Activated naive CD4-positive, alpha-beta T cell treated with anti-CD3 and anti-CD28 coated beads, Interleukin-2, amount 50 U/mL, for 24 hours (primary cell): ENCODE measurements around the gene CNTNAP2.

ENCODE experiments used
- H3K27ac Mint-ChIP-seq: one replicate; pipeline ENCODE4 v1.8.0; 2021; ENCODE audit warnings: mild to moderate bottlenecking, mixed read lengths
- H3K27me3 Mint-ChIP-seq: one replicate; pipeline ENCODE4 v1.8.0; 2021; ENCODE audit warnings: mixed read lengths
- H3K36me3 Mint-ChIP-seq: one replicate; pipeline ENCODE4 v1.8.0; 2021; ENCODE audit warnings: mixed read lengths
- H3K4me1 Mint-ChIP-seq: one replicate; pipeline ENCODE4 v1.8.0; 2021; ENCODE audit warnings: mixed read lengths
- H3K4me3 Mint-ChIP-seq: one replicate; pipeline ENCODE4 v1.8.0; 2021; ENCODE audit warnings: mild to moderate bottlenecking, mixed read lengths
- H3K9me3 Mint-ChIP-seq: one replicate; pipeline ENCODE4 v1.8.0; 2021; ENCODE audit warnings: mixed read lengths

CNTNAP2 gene

GRCh38 chr7:147525325-147525724 is 1408.7 kb downstream of the CNTNAP2 start:
- H3K4me3 Mint-ChIP-seq, result no peak overlapping the region
- no peak overlapping the region for H3K27ac Mint-ChIP-seq
- no peaks in the 10 kb centered on the region for H3K4me1 Mint-ChIP-seq
- no peaks in the 10 kb centered on the region for H3K36me3 Mint-ChIP-seq
- H3K9me3 Mint-ChIP-seq, result no peaks in the 10 kb centered on the region
- H3K27me3 Mint-ChIP-seq, result no peaks in the 10 kb centered on the region

- H3K4me3 Mint-ChIP-seq, result no peak overlapping the region
- H3K9me3 Mint-ChIP-seq, result peaks cover 6% of the 10 kb centered on the region
- no peaks in the 10 kb centered on the region for H3K4me1 Mint-ChIP-seq
- H3K27ac Mint-ChIP-seq, result no peak overlapping the region
- no peaks in the 10 kb centered on the region for H3K27me3 Mint-ChIP-seq
- no peaks in the 10 kb centered on the region for H3K36me3 Mint-ChIP-seq
These were observed 1419.1 kb downstream of the CNTNAP2 start for GRCh38 chr7:147535701-147536111.

- no peaks in the 10 kb centered on the region for H3K4me1 Mint-ChIP-seq
- no peak overlapping the region for H3K27ac Mint-ChIP-seq
- H3K4me3 Mint-ChIP-seq, result no peak overlapping the region
- peaks cover 21% of the 10 kb centered on the region for H3K9me3 Mint-ChIP-seq
- no peaks in the 10 kb centered on the region for H3K36me3 Mint-ChIP-seq
- H3K27me3 Mint-ChIP-seq, result no peaks in the 10 kb centered on the region
These were observed 1423.1 kb downstream of the CNTNAP2 start for GRCh38 chr7:147539685-147540084.

- H3K4me1 Mint-ChIP-seq, result no peaks in the 10 kb centered on the region
- H3K36me3 Mint-ChIP-seq, result no peaks in the 10 kb centered on the region
- H3K9me3 Mint-ChIP-seq, result peaks cover 22% of the 10 kb centered on the region
These were observed 1424.1 kb downstream of the CNTNAP2 start for GRCh38 chr7:147540743-147541142.

GRCh38 chr7:147541261-147541660 is 1424.7 kb downstream of the CNTNAP2 start:
- Mint-ChIP-seq H3K9me3 (peaks cover 24% of the 10 kb centered on the region), H3K27me3 (no peaks in the 10 kb centered on the region), H3K36me3 (no peaks in the 10 kb centered on the region), H3K27ac (no peak overlapping the region), H3K4me1 (no peaks in the 10 kb centered on the region), H3K4me3 (no peak overlapping the region)

More at GRCh38 chr7:147540743-147541142, 1424.1 kb downstream of the CNTNAP2 start:
- H3K27ac Mint-ChIP-seq, result no peak overlapping the region
- H3K27me3 Mint-ChIP-seq, result no peaks in the 10 kb centered on the region
- no peak overlapping the region for H3K4me3 Mint-ChIP-seq

GRCh38 chr7:147547252-147547897 is 1430.8 kb downstream of the CNTNAP2 start:
- Mint-ChIP-seq H3K4me1 (no peaks in the 10 kb centered on the region), H3K9me3 (peaks cover 15% of the 10 kb centered on the region), H3K4me3 (no peak overlapping the region), H3K36me3 (no peaks in the 10 kb centered on the region), H3K27ac (no peak overlapping the region), H3K27me3 (no peaks in the 10 kb centered on the region)

GRCh38 chr7:147556317-147556716 is 1439.7 kb downstream of the CNTNAP2 start:
- no peak overlapping the region for H3K27ac Mint-ChIP-seq
- H3K4me3 Mint-ChIP-seq, result no peak overlapping the region
- H3K36me3 Mint-ChIP-seq, result no peaks in the 10 kb centered on the region
- no peaks in the 10 kb centered on the region for H3K27me3 Mint-ChIP-seq
- no peaks in the 10 kb centered on the region for H3K4me1 Mint-ChIP-seq
- peaks cover 8% of the 10 kb centered on the region for H3K9me3 Mint-ChIP-seq

- Mint-ChIP-seq H3K4me1 (no peaks in the 10 kb centered on the region), H3K36me3 (no peaks in the 10 kb centered on the region), H3K9me3 (peaks cover 11% of the 10 kb centered on the region), H3K27me3 (no peaks in the 10 kb centered on the region), H3K4me3 (no peak overlapping the region), H3K27ac (no peak overlapping the region)
These were observed 1447.1 kb downstream of the CNTNAP2 start for GRCh38 chr7:147563669-147564068.

GRCh38 chr7:147564786-147565476 is 1448.3 kb downstream of the CNTNAP2 start:
- Mint-ChIP-seq H3K27ac (no peak overlapping the region), H3K9me3 (peaks cover 15% of the 10 kb centered on the region)

GRCh38 chr7:147567043-147567442 is 1450.4 kb downstream of the CNTNAP2 start:
- Mint-ChIP-seq H3K27me3 (no peaks in the 10 kb centered on the region), H3K36me3 (no peaks in the 10 kb centered on the region), H3K9me3 (peaks cover 18% of the 10 kb centered on the region), H3K27ac (no peak overlapping the region), H3K4me1 (no peaks in the 10 kb centered on the region), H3K4me3 (no peak overlapping the region)

More at GRCh38 chr7:147564786-147565476, 1448.3 kb downstream of the CNTNAP2 start:
- no peaks in the 10 kb centered on the region for H3K36me3 Mint-ChIP-seq
- no peaks in the 10 kb centered on the region for H3K27me3 Mint-ChIP-seq
- no peak overlapping the region for H3K4me3 Mint-ChIP-seq
- no peaks in the 10 kb centered on the region for H3K4me1 Mint-ChIP-seq

- H3K9me3 Mint-ChIP-seq, result peaks cover 21% of the 10 kb centered on the region
- H3K27ac Mint-ChIP-seq, result no peak overlapping the region
- H3K4me1 Mint-ChIP-seq, result no peaks in the 10 kb centered on the region
- no peaks in the 10 kb centered on the region for H3K27me3 Mint-ChIP-seq
- H3K4me3 Mint-ChIP-seq, result no peak overlapping the region
- H3K36me3 Mint-ChIP-seq, result no peaks in the 10 kb centered on the region
These were observed 1452.7 kb downstream of the CNTNAP2 start for GRCh38 chr7:147569116-147569913.

- peaks cover 21% of the 10 kb centered on the region for H3K9me3 Mint-ChIP-seq
- no peaks in the 10 kb centered on the region for H3K27me3 Mint-ChIP-seq
- H3K4me3 Mint-ChIP-seq, result no peak overlapping the region
- no peaks in the 10 kb centered on the region for H3K4me1 Mint-ChIP-seq
- no peak overlapping the region for H3K27ac Mint-ChIP-seq
- H3K36me3 Mint-ChIP-seq, result no peaks in the 10 kb centered on the region
These were observed 1453.8 kb downstream of the CNTNAP2 start for GRCh38 chr7:147570390-147570789.

- Mint-ChIP-seq H3K27me3 (no peaks in the 10 kb centered on the region), H3K9me3 (peaks cover 21% of the 10 kb centered on the region), H3K36me3 (no peaks in the 10 kb centered on the region), H3K4me1 (no peaks in the 10 kb centered on the region), H3K27ac (no peak overlapping the region), H3K4me3 (no peak overlapping the region)
These were observed 1455.0 kb downstream of the CNTNAP2 start for GRCh38 chr7:147571436-147572185.

- Mint-ChIP-seq H3K4me3 (no peak overlapping the region), H3K4me1 (no peaks in the 10 kb centered on the region), H3K27me3 (no peaks in the 10 kb centered on the region), H3K9me3 (peaks cover 4% of the 10 kb centered on the region), H3K27ac (no peak overlapping the region), H3K36me3 (no peaks in the 10 kb centered on the region)
These were observed 1461.6 kb downstream of the CNTNAP2 start for GRCh38 chr7:147578196-147578595.

- Mint-ChIP-seq H3K36me3 (no peaks in the 10 kb centered on the region), H3K4me1 (no peaks in the 10 kb centered on the region), H3K9me3 (peaks cover 4% of the 10 kb centered on the region), H3K27me3 (no peaks in the 10 kb centered on the region), H3K27ac (no peak overlapping the region), H3K4me3 (no peak overlapping the region)
These were observed 1462.5 kb downstream of the CNTNAP2 start for GRCh38 chr7:147579148-147579547.
